Stimulated activated CD4-positive, alpha-beta T cell treated with anti-CD3 and anti-CD28 coated beads, Interleukin-4, amount 100 ng/mL, for 48 hours (primary cell): ENCODE measurements around the gene SEC11A.
"Not testable (repeated sequence)": the region's sequence is repeated elsewhere in the genome, so short reads cannot be mapped to it uniquely, and the experiment has no call there.

Experiments used
- DNase-seq, 2 donors: peaks; one replicate each; pipeline ENCODE4 v3.0.0-alpha.2; 2020; ENCODE audit warnings: low read depth in 2 of 2

Gene SEC11A

GRCh38 chr15:84642640-84643039, 73.3 kb downstream of the SEC11A start:
- not testable (repeated sequence) for DNase-seq

GRCh38 chr15:84641871-84642270, 74.1 kb downstream of the SEC11A start:
- not testable (repeated sequence) for DNase-seq

GRCh38 chr15:84638103-84638502, 77.8 kb downstream of the SEC11A start:
- DNase-seq = no peak

GRCh38 chr15:84634228-84634837, 81.6 kb downstream of the SEC11A start:
- DNase-seq = no peak

- peak; percentile 64 to 65 for DNase-seq
Measured at GRCh38 chr15:84633311-84634227, 82.4 kb downstream of the SEC11A start.

- no peak for DNase-seq
Measured at GRCh38 chr15:84631706-84632272, 84.2 kb downstream of the SEC11A start.

- DNase-seq = no peak
Measured at GRCh38 chr15:84629033-84629432, 86.9 kb downstream of the SEC11A start.

GRCh38 chr15:84625123-84625522, 90.8 kb downstream of the SEC11A start:
- DNase-seq = no peak

- no peak for DNase-seq
Measured at GRCh38 chr15:84624359-84624758, 91.6 kb downstream of the SEC11A start.

- DNase-seq = no peak
Measured at GRCh38 chr15:84621358-84621979, 94.5 kb downstream of the SEC11A start.

GRCh38 chr15:84620626-84621025, 95.3 kb downstream of the SEC11A start:
- no peak for DNase-seq
